GM19438 (cell line): ENCODE measurements around the gene P2RY8.
"Not testable (repeated sequence)": the region's sequence is repeated elsewhere in the genome, so short reads cannot be mapped to it uniquely, and the experiment has no call there.

Experiments
- ATAC-seq: cut with Tn5 transposase; IDR thresholded peaks from one replicate; pipeline ENCODE4 v1.9.1; 2021; ENCODE audit warnings: low read depth; ENCODE audit not compliant: unreplicated experiment

Gene P2RY8

GRCh38 chrX:1537031-1537715, at the start of gene P2RY8:
P2RY8 (minus strand) TSS chrX:1537185; CDS start chrX:1466558, 70,627 bp downstream.
- peak; percentile 61 for ATAC-seq

DNA sequence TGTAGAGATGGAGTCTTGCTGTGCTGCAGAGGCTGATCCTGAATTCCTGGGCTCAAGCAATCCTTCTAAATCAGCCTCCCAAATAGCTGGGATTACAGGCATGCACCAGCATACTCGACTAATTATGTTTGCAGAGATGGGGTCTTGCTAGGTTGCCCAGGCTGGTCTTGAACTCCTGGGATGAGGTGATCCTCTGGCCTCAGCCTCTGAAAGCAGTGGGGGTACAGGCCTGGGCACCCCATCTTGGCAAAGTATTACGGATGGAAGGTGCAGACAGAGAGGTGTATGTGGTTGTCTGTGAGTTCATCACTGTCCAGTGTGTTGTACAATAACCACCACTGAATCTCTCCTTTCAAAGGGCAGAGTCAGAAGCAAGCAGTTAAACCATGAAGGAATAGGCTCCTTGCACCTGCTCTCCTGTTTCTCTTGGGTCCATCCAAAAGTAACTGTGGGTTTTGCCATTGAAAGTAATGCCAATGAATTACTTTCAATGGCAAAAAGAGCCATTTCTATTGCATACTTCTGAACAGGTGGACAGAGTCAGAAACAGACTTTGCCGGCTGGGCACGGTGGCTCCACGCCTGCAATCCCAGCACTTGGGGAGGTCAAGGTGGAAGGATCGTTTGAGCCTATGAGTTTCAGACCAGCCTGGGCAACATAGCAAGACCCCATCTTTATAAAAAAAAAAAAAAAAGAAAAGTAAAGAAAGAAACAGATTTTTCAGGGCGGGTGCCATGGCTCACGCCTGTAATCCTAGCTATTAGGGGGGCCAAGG, 47.4 kb upstream of the P2RY8 start:
- ATAC-seq, result no peak

DNA sequence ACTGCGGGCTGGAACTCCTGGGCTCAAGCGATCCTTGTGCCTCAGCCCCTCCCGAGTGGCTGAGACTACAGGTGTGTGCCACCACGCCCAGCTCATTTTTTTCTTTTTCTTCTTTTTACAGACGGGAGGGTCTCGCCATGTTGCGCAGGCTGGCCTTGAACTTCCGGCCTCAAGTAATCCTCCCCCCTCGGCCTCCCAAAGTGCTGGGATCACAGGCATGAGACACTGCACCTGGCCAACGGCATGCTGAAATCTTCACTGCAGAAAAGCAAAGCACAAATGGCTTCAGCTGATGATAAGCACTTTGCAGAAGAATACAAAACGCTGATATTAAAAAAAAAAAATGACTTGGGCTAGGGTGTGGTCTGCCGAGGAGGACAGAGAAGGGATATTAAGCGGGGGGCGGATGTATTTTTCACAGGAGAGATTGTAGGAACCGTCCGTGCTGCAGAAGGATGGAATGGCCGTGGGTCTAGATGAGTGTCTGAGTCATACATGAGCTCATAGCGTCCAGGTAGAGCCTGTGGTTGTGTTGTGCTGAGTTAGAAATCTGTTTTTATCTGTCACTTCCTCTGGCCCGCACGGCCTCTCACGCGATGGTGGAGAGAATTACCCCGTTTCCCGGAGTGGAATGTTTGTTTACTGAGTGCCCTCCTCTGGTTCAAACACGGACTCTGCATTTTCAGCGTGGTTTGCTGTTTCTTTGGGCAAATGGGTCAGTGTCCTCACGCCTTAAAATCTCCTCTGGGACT, 45.9 kb upstream of the P2RY8 start:
- peak; percentile 44 for ATAC-seq

- no peak for ATAC-seq
Observed at GRCh38 chrX:1581132-1581531, 44.1 kb upstream of the P2RY8 start.

GRCh38 chrX:1578511-1579173, 41.7 kb upstream of the P2RY8 start:
- no peak for ATAC-seq

- ATAC-seq, result no peak
Observed at GRCh38 chrX:1577845-1578244, 40.9 kb upstream of the P2RY8 start.

DNA sequence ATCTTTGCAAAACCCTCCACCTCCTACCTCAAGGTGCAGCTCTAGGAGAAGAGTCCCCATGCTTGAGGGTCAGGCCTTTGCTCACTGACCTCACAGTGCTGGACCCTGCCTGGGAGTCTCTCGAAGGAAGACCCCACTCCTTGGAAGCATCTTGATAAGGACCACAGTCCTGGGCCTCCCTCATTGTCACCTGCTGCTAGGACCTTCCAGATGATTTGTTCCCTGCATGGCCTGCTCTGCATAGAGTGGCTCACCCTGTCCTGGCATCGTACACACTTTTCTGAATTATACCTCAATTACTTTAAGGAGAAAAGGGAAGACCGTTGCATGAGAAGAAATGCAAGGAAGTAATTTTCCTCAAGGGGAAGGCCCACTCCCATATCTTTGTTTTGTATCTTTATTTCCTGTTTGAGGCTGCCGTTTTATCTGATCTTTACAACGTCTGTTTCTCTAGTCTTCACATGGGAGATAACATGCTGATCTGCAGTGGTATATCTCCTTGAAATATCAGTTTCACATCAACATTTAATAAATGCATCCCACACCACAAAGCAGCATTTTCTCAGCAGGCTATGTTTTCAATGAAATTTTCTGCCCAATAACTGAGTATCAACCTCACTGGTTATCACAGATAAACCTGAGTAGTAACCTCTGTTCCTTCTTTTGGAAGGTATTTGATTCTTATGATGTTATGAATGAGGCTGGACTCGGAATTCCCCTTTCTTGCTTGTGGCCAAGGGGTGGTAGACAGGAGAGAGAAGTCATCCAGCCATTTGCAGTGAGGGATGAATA, 39.4 kb upstream of the P2RY8 start:
- no peak for ATAC-seq

GRCh38 chrX:1574181-1574580, 37.2 kb upstream of the P2RY8 start:
- ATAC-seq, result not testable (repeated sequence)

DNA sequence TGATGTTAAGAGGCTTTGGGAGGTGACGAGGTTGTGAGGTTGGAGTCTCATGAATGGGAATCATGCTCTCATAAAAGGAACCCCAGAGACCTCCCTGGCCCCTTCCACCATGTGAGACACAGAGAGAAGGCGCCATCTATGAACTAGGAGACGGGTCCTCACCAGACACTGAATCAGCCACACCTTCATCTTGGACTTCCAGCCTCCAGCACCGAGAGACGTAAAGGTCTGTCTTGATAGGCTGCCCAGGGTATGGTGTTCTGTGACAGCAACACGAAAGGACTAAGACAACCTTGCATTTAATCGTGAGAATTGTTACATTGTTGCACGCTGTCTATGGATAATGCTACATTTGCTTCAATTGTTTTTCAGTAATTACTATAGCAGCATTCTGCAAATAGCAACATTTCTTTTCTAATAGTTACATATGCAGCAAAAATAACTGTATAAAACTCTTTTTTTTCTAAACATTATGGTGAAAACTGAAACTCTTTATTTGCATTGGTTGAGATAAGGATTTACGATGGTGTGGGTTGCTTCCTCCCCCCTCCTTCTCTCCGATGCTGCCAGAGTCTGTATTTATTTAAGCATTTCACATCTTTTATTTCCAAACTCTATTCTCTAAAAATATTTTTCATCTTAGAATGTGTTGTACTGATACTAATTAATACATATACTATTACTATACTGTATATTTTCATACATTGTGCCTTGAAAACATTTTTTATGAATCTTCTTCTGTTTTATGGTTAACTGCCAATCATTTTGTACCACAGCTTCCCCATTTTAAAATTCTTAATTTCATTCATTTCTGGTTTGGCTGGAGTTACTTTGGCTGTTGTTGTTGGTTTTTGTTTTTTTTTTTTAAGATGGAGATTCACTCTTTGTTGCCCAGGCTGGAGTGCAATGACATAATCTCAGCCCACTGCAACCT, 28.0 kb upstream of the P2RY8 start:
- no peak for ATAC-seq

- not testable (repeated sequence) for ATAC-seq
Observed at GRCh38 chrX:1564077-1564476, 27.1 kb upstream of the P2RY8 start.

- ATAC-seq, result no peak
Observed at GRCh38 chrX:1561164-1561563, 24.2 kb upstream of the P2RY8 start.

DNA sequence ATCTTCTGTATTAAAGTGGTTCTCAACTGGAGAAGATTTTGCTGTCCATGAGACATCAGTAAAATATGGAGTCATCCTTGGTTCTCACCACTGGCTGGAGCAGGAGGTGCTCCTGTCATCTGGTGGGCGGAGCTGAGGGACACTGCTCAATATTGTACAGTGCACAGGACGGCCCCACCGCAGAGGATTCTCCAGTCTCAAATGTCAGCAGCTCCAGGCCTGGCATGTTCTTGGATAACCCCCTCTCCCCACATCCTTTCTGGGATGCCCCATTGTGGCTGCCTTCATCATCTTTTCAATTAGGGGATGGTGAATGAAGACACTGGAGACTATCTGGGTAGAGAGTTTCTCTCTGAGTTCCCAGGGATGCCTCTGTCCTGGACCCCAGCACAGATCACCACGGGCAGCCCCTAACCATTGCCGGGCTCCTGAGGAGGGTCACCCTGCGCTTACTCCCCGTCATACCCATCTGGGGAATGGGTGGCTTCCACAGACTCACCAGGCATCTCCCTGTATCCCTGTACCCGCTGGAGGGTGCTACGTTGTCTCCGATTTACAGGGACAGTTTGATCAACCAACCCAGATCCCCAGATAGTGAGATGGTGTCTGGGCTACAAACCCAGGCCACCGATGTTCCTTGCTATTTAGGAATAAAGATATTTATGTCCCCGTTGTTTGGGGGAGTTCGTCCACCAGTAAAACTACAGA, 21.9 kb upstream of the P2RY8 start:
- no peak for ATAC-seq

GRCh38 chrX:1557442-1557841, 20.5 kb upstream of the P2RY8 start:
- ATAC-seq, result not testable (repeated sequence)

- ATAC-seq, result no peak
Observed at GRCh38 chrX:1555370-1555769, 18.4 kb upstream of the P2RY8 start.

GRCh38 chrX:1554469-1555210, 17.7 kb upstream of the P2RY8 start:
- no peak for ATAC-seq

DNA sequence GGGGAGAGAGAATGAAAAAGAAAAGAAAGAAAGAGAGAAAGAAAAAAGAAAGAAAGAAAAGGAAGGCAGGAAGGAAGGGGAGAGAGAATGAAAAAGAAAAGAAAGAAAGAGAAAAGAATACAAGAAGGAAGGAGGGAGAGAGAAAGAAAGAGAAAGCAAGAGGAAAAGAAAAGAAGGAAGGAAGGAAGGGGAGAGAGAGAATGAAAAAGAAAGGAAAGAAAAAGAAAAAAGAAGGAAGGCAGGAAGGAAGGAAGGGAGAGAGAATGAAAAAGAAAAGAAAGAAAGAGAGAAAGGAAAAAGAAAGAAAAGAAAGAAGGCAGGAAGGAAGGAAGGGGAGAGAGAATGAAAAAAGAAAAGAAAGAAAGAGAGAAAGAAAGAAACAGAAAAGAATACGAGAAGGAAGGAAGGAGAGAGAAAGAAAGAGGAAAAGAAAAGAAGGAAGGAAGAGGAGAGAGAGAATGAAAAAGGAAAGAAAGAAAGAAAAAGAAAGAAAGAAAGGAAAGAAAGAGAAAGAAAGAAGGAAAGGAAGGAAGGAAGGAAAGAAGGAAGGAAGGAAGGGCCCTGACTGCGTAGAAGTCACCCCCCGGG, 15.1 kb upstream of the P2RY8 start:
- ATAC-seq, result no peak

DNA sequence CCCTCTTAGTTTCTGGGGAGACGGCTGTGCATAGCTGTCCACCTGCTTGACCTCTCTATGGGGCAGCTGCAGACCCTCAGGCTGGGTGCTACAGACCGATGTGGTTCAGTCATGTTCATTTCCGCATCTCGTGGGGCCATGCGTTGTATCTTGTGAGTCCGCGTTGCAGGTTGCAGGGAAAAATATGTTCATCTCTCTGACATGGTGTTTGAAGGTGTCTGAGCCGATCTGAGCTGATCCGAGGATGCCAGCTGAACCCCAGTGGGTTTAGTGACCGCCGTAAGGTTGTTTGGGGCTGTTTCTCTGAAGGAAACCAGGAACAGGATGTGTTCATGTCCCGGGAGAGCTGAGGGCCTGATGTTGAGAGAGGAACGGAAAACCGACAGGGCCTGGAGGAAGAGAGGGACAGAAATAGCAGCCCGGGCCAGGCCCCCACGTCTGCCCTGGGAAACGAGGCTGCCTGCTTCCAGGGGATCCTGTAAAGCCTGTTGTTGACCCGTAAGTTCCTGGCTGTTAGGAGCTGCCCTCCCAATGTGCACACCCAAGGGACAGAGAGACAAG, 9.8 kb upstream of the P2RY8 start:
- peak; percentile 58 for ATAC-seq
